GM12875 (cell line): ENCODE measurements around the gene PXDN.

Experiments used
- H3K4me3 ChIP-seq: one replicate; pipeline ENCODE4 v1.5.1; 2011; ENCODE audit warnings: low read depth, low read length, control low read depth
- CTCF ChIP-seq: IDR thresholded peaks from 2 replicates; pipeline ENCODE4 v1.5.1; 2011; ENCODE audit warnings: low read depth, mild to moderate bottlenecking, control low read depth, inconsistent platforms, low read length, moderate library complexity, borderline replicate concordance; ENCODE audit not compliant: insufficient read depth

The PXDN gene

GRCh38 chr2:1595274-1595673, 149.0 kb downstream of the PXDN start:
- H3K4me3 ChIP-seq = no peak overlapping the region
- no peak for TF ChIP-seq CTCF

- H3K4me3 ChIP-seq = no peak overlapping the region
- no peak for TF ChIP-seq CTCF
Observed at GRCh38 chr2:1594373-1595171, 149.7 kb downstream of the PXDN start.

- H3K4me3 ChIP-seq = no peak overlapping the region
- TF ChIP-seq CTCF = no peak
Observed at GRCh38 chr2:1594123-1594372, 150.3 kb downstream of the PXDN start.

GRCh38 chr2:1593371-1594122, 150.8 kb downstream of the PXDN start:
- H3K4me3 ChIP-seq = no peak overlapping the region
- no peak for TF ChIP-seq CTCF

GRCh38 chr2:1591978-1592907, 152.1 kb downstream of the PXDN start:
- H3K4me3 ChIP-seq = no peak overlapping the region
- no peak for TF ChIP-seq CTCF

- no peak overlapping the region for H3K4me3 ChIP-seq
- no peak for TF ChIP-seq CTCF
Observed at GRCh38 chr2:1591461-1591770, 152.9 kb downstream of the PXDN start.
